Ishikawa (cell line): ENCODE data around the gene KLF15.

Experiments used
- CEBPB ChIP-seq: IDR thresholded peaks from 2 replicates; pipeline ENCODE4 v1.6.1; 2012
- CREB1 ChIP-seq: IDR thresholded peaks from 2 replicates; pipeline ENCODE4 v1.6.1; 2012; ENCODE audit warnings: low read depth
- EGR1 ChIP-seq: IDR thresholded peaks from 2 replicates; pipeline ENCODE4 v1.6.1; 2012
- EP300 ChIP-seq: IDR thresholded peaks from 2 replicates; pipeline ENCODE4 v1.6.1; 2012; ENCODE audit warnings: borderline replicate concordance
- FOXM1 ChIP-seq: IDR thresholded peaks from 2 replicates; pipeline ENCODE4 v1.6.1; 2012; ENCODE audit warnings: low read depth, borderline replicate concordance
- MAX ChIP-seq: IDR thresholded peaks from 2 replicates; pipeline ENCODE4 v1.6.1; 2012
- NFIC ChIP-seq: IDR thresholded peaks from 2 replicates; pipeline ENCODE4 v1.6.1; 2012
- RAD21 ChIP-seq: IDR thresholded peaks from 2 replicates; pipeline ENCODE4 v1.6.1; 2012; ENCODE audit warnings: low read depth
- TAF1 ChIP-seq: IDR thresholded peaks from 2 replicates; pipeline ENCODE4 v1.6.1; 2012; ENCODE audit warnings: low read depth, mild to moderate bottlenecking
- TCF12 ChIP-seq: IDR thresholded peaks from 2 replicates; pipeline ENCODE4 v1.6.1; 2012; ENCODE audit warnings: low read depth
- TEAD4 ChIP-seq: IDR thresholded peaks from 2 replicates; pipeline ENCODE4 v1.6.1; 2012
- YY1 ChIP-seq: IDR thresholded peaks from 2 replicates; pipeline ENCODE4 v1.6.1; 2012; ENCODE audit warnings: low read depth
- ZBTB7A ChIP-seq: IDR thresholded peaks from 2 replicates; pipeline ENCODE4 v1.6.1; 2012; ENCODE audit warnings: low read depth
- TF ChIP-seq, protein P1 (sequence below): IDR thresholded peaks from 2 replicates; pipeline ENCODE4 v1.6.1; 2012; ENCODE audit warnings: low read depth, mild to moderate bottlenecking
- TF ChIP-seq, protein P2 (sequence below): IDR thresholded peaks from 2 replicates; pipeline ENCODE4 v1.6.1; 2012

KLF15 gene

GRCh38 chr3:126373146-126373613 lies 16.0 kb upstream of the KLF15 start:
- TF ChIP-seq TCF12, result no peak

- TF ChIP-seq CREB1 (no peak), RAD21 (peak; percentile 15; the same call in 1 of the 2 replicates), FOXM1 (no peak), TAF1 (no peak), MAX (no peak)
Observed at GRCh38 chr3:126372413-126373145, 15.4 kb upstream of the KLF15 start.

DNA sequence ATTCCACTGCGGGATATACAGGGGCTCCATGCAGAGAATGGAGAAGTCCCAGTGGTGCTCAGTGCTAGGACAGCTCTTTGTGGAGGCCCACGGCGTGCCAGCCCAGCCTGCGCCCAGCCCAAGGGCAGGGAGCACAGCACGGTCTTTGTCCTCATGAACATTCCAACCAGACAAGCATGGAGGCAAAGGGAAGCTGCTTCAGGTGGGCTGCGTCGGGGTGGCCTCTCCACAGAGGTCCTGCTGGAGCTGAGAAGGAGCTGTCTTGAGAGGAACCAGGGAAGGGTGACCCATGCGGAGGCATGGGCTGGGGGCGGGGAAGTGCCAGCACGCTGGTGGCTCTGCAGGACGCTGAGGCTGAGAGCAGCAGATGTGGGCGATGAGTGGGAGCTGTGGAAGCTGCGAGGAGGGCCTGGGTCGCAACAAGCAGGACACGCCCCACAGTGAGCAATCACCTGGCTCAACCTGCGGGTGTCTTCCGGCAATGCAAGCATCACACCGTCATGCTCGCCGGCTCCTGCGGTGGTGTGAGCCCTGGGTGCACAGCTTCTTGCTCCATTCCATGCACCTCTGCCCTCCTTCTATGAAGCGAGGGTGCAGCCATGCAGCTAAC lies 14.0 kb upstream of the KLF15 start:
- no peak for TF ChIP-seq EP300
- no peak for TF ChIP-seq TCF12
- no peak for TF ChIP-seq YY1
- TF ChIP-seq TAF1, result no peak
- TF ChIP-seq CEBPB, result no peak
- TF ChIP-seq RAD21, result no peak
- TF ChIP-seq MAX, result no peak
- TF ChIP-seq TEAD4, result no peak
- TF ChIP-seq, protein P1, sequence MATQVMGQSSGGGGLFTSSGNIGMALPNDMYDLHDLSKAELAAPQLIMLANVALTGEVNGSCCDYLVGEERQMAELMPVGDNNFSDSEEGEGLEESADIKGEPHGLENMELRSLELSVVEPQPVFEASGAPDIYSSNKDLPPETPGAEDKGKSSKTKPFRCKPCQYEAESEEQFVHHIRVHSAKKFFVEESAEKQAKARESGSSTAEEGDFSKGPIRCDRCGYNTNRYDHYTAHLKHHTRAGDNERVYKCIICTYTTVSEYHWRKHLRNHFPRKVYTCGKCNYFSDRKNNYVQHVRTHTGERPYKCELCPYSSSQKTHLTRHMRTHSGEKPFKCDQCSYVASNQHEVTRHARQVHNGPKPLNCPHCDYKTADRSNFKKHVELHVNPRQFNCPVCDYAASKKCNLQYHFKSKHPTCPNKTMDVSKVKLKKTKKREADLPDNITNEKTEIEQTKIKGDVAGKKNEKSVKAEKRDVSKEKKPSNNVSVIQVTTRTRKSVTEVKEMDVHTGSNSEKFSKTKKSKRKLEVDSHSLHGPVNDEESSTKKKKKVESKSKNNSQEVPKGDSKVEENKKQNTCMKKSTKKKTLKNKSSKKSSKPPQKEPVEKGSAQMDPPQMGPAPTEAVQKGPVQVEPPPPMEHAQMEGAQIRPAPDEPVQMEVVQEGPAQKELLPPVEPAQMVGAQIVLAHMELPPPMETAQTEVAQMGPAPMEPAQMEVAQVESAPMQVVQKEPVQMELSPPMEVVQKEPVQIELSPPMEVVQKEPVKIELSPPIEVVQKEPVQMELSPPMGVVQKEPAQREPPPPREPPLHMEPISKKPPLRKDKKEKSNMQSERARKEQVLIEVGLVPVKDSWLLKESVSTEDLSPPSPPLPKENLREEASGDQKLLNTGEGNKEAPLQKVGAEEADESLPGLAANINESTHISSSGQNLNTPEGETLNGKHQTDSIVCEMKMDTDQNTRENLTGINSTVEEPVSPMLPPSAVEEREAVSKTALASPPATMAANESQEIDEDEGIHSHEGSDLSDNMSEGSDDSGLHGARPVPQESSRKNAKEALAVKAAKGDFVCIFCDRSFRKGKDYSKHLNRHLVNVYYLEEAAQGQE, result no peak
- no peak for TF ChIP-seq ZBTB7A
- TF ChIP-seq, protein P2, sequence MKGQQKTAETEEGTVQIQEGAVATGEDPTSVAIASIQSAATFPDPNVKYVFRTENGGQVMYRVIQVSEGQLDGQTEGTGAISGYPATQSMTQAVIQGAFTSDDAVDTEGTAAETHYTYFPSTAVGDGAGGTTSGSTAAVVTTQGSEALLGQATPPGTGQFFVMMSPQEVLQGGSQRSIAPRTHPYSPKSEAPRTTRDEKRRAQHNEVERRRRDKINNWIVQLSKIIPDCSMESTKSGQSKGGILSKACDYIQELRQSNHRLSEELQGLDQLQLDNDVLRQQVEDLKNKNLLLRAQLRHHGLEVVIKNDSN, result no peak
- no peak for TF ChIP-seq EGR1
- no peak for TF ChIP-seq FOXM1
- no peak for TF ChIP-seq NFIC
- no peak for TF ChIP-seq CREB1

DNA sequence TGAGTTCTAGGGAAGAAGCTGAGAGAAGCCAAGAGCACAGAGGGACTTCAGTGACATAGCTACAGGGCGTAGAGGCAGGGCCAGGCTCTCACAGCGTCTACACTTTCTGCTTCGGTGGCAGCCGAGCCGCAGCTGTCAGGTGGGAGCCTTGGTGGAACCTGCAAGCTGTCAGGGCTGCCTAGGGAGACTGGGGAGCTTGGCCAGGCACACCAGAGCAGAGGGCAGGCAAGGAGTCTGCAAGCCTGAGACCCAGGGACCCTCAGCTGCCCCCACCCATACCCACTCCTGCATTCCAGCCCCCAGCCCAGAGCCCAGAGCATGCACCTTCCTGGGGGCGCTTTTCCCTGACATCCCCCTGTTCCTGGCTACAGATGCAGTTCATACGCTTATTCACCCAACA lies 13.4 kb upstream of the KLF15 start:
- TF ChIP-seq TAF1 (no peak), ZBTB7A (no peak), EP300 (no peak), FOXM1 (no peak), EGR1 (no peak), NFIC (no peak), TCF12 (no peak)
- TF ChIP-seq, protein P1, result no peak

- TF ChIP-seq EGR1, result no peak
- no peak for TF ChIP-seq ZBTB7A
- TF ChIP-seq, protein P2, result no peak
- no peak for TF ChIP-seq TAF1
- TF ChIP-seq, protein P1, result no peak
- no peak for TF ChIP-seq NFIC
- TF ChIP-seq RAD21, result no peak
- TF ChIP-seq TCF12, result no peak
- no peak for TF ChIP-seq FOXM1
- TF ChIP-seq MAX, result no peak
Observed at GRCh38 chr3:126370055-126370454, 12.8 kb upstream of the KLF15 start.
